SK-N-DZ (cell line): ENCODE data around the gene LTB4R.
"Not testable (repeated sequence)": the region's sequence is repeated elsewhere in the genome, so short reads cannot be mapped to it uniquely, and the experiment has no call there.

Experiments
- DNase-seq: peaks from one replicate; pipeline ENCODE4 v3.0.0-alpha.2; 2015; ENCODE audit warnings: low spot score

The LTB4R gene

GRCh38 chr14:24321212-24321975 is 10.1 kb downstream of the LTB4R start:
- DNase-seq: no peak

GRCh38 chr14:24322672-24323071 is 11.4 kb downstream of the LTB4R start:
- no peak for DNase-seq

- no peak for DNase-seq
Measured at GRCh38 chr14:24323341-24323740, 12.0 kb downstream of the LTB4R start.

GRCh38 chr14:24324024-24324423 is 12.7 kb downstream of the LTB4R start:
- no peak for DNase-seq

- DNase-seq: no peak
Measured at GRCh38 chr14:24325041-24325530, 13.8 kb downstream of the LTB4R start.

- DNase-seq: no peak
Measured at GRCh38 chr14:24325963-24326362, 14.7 kb downstream of the LTB4R start.

GRCh38 chr14:24327303-24327702 is 16.0 kb downstream of the LTB4R start:
- no peak for DNase-seq

- not testable (repeated sequence) for DNase-seq
Measured at GRCh38 chr14:24327914-24328313, 16.6 kb downstream of the LTB4R start.

- DNase-seq: no peak
Measured at GRCh38 chr14:24329073-24329663, 17.9 kb downstream of the LTB4R start.

GRCh38 chr14:24329736-24330135 is 18.4 kb downstream of the LTB4R start:
- DNase-seq: no peak

GRCh38 chr14:24330973-24331674 is 19.8 kb downstream of the LTB4R start:
- no peak for DNase-seq

GRCh38 chr14:24331731-24332267 is 20.5 kb downstream of the LTB4R start:
- no peak for DNase-seq

- peak; percentile 82 for DNase-seq
Measured at GRCh38 chr14:24332268-24332993, 21.1 kb downstream of the LTB4R start.

- no peak for DNase-seq
Measured at GRCh38 chr14:24334431-24335291, 23.4 kb downstream of the LTB4R start, which contains the start of gene ADCY4. ADCY4 (minus strand) TSS chr14:24335071; CDS start chr14:24334652, 419 bp downstream.

- no peak for DNase-seq
Measured at GRCh38 chr14:24335461-24336171, 24.3 kb downstream of the LTB4R start.

GRCh38 chr14:24337144-24337823 is 26.0 kb downstream of the LTB4R start:
- DNase-seq: no peak

- no peak for DNase-seq
Measured at GRCh38 chr14:24337824-24338175, 26.5 kb downstream of the LTB4R start.

- no peak for DNase-seq
Measured at GRCh38 chr14:24338843-24339242, 27.5 kb downstream of the LTB4R start.
